Renal cortical epithelial cell (primary cell): ENCODE measurements around the gene CLEC2B. TPM values are rescaled to one million over a fixed set of nuclear protein-coding genes. Genes with fewer than 3 reads are reported as not detected.

Source experiments
- DNase-seq: peaks from one replicate; pipeline ENCODE4 v3.0.0-alpha.2; 2011; ENCODE audit warnings: low read depth
- total RNA-seq: library from RNA; depleted of rRNA; stranded (reverse); fragments of >200 nt; gene quantifications from 2 replicates; pipeline ENCODE4 v1.2.3, GENCODE V29; 2014

The CLEC2B gene
- total RNA-seq, 1 donor from 2014 or later, result 0.10 TPM

- DNase-seq, result no peak
These were observed 225 bp downstream of the CLEC2B start for GRCh38 chr12:9868951-9869306.

GRCh38 chr12:9868311-9868801, 798 bp downstream of the CLEC2B start:
- no peak for DNase-seq

GRCh38 chr12:9867531-9867930, 1.6 kb downstream of the CLEC2B start:
- DNase-seq, result no peak

GRCh38 chr12:9866860-9867269, 2.3 kb downstream of the CLEC2B start:
- DNase-seq, result no peak

- no peak for DNase-seq
These were observed 4.1 kb downstream of the CLEC2B start for GRCh38 chr12:9864913-9865675.

- no peak for DNase-seq
These were observed 11.0 kb downstream of the CLEC2B start for GRCh38 chr12:9858135-9858534.

- DNase-seq, result no peak
These were observed 12.3 kb downstream of the CLEC2B start for GRCh38 chr12:9856894-9857293.

- DNase-seq, result no peak
These were observed 13.0 kb downstream of the CLEC2B start for GRCh38 chr12:9856151-9856550.

GRCh38 chr12:9851927-9852326, 17.2 kb downstream of the CLEC2B start:
- DNase-seq, result no peak

- no peak for DNase-seq
These were observed 18.1 kb downstream of the CLEC2B start for GRCh38 chr12:9851050-9851449.

- DNase-seq, result no peak
These were observed 20.3 kb downstream of the CLEC2B start for GRCh38 chr12:9848899-9849298.

- no peak for DNase-seq
These were observed 25.7 kb downstream of the CLEC2B start for GRCh38 chr12:9843407-9843806.

GRCh38 chr12:9831720-9832119, 37.4 kb downstream of the CLEC2B start:
- DNase-seq, result no peak

- DNase-seq, result peak; percentile 28
These were observed 39.2 kb downstream of the CLEC2B start for GRCh38 chr12:9829982-9830381.

- no peak for DNase-seq
These were observed 39.7 kb downstream of the CLEC2B start for GRCh38 chr12:9829483-9829882.

GRCh38 chr12:9827209-9827888, 41.8 kb downstream of the CLEC2B start, which contains the start of gene KLRF1:
Gene KLRF1 (plus strand): TSS chr12:9827481. CDS start chr12:9827545, 64 bp downstream.
- DNase-seq, result no peak

- no peak for DNase-seq
These were observed 48.7 kb downstream of the CLEC2B start for GRCh38 chr12:9820281-9820930.

GRCh38 chr12:9813821-9814798, 55.0 kb downstream of the CLEC2B start:
- DNase-seq, result peak; percentile 9

GRCh38 chr12:9811621-9812020, 57.5 kb downstream of the CLEC2B start:
- DNase-seq, result no peak

GRCh38 chr12:9810671-9811070, 58.5 kb downstream of the CLEC2B start:
- DNase-seq, result no peak

- DNase-seq, result no peak
These were observed 59.3 kb downstream of the CLEC2B start for GRCh38 chr12:9809866-9810265.
